Right lung (tissue), 5 donors: ENCODE data around the gene CASS4. TPM values are rescaled to one million over a fixed set of nuclear protein-coding genes. Genes with fewer than 3 reads are reported as not detected.

Experiments used
- DNase-seq, 2 donors: peaks; one replicate each; pipeline ENCODE4 v3.0.0-alpha.2; 2013
- polyA plus RNA-seq, 5 donors: library from polyadenylated mRNA; unstranded; fragments of 120-200 nt; gene quantifications; one replicate each; pipeline versions ENCODE4 v1.2.1 to v1.2.3, GENCODE V29; 2013; ENCODE audit warnings: inconsistent platforms in 1 of 5, low replicate concordance in 1 of 5; ENCODE audit not compliant: insufficient read length in 5 of 5, insufficient read depth in 1 of 5

Gene CASS4
- polyA plus RNA-seq, 5 donors = 20.4 to 25.3 (median 23.9) TPM

DNA sequence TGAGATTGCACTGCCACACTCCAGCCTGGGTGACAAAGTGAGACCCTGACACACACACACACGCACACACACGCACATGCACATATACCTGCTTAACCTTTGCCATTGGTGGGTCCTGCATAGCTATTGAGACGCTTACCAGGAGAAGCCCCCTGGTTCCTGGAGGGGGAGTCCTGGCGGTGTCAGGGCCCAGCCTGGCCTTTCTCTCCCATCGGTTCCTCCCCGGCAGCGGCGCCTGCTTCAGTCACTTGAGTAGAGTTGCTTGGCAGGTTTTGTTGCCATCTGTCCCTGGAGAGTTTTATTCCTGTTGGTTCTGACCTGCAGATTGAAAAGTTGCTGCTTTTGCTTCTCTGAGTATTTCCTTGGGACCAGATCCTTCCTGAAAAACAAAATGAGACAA, 91.9 kb downstream of the CASS4 start:
- DNase-seq = peak; percentile 28 to 34

DNA sequence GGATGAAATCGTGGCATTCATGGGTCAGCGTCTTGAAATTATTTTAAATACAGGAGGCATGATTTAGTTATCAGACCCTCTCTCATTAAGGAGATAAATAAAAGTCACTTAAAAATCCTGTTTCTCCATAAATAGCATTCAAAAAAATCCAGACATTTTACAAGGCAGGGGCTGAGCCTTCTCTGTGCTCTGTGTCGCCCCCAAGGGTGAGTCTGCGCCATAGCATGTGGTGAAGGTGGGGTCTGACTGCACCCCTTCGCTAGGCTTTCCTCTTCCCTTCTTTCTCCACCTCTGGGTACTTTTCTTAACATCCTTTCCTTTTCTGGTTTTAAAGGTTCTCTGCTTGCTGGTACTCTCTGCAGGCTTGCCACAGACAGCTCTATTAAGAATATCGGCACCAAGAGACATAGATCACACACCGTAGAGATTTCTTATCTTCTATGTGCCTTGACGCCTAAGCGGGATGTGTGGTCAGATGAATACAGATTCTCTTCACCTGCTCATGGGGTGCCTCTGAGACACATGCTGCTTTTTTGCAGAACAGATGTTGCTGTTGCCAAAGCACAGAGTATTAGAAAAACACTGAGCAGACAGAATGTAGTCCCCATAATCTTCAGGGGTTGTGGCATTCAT, 92.4 kb downstream of the CASS4 start:
- DNase-seq = no peak

- DNase-seq = no peak
Measured at GRCh38 chr20:56506103-56506502, 94.0 kb downstream of the CASS4 start.

Other genes starting within 250 kb of the CASS4 start
- not detected for gene MC3R, start 163.5 kb upstream of the CASS4 start, polyA plus RNA-seq
- 10 to 100 TPM; 55.9 to 76.5 (median 64.7) TPM for gene FAM210B, start 53.3 kb upstream of the CASS4 start, polyA plus RNA-seq
- gene AURKA, start 20.0 kb upstream of the CASS4 start, polyA plus RNA-seq = 10 to 100 TPM; 12.0 to 32.5 (median 18.7) TPM
- gene CSTF1, start 19.6 kb upstream of the CASS4 start, polyA plus RNA-seq = 10 to 100 TPM; 40.0 to 51.8 (median 41.3) TPM
- gene RTF2, start 56.4 kb downstream of the CASS4 start, polyA plus RNA-seq = 100 to 1,000 TPM; 119 to 140 (median 131) TPM
- gene FAM209A, start 112.5 kb downstream of the CASS4 start, polyA plus RNA-seq = under 1 TPM in 4 of 5 donors, not detected in 1; 0.48 to 0.67 (median 0.55) TPM
- under 1 TPM in 4 of 5 donors, not detected in 1; 0.32 to 0.44 (median 0.39) TPM for gene FAM209B, start 121.0 kb downstream of the CASS4 start, polyA plus RNA-seq
- gene TFAP2C, start 217.0 kb downstream of the CASS4 start, polyA plus RNA-seq = 1 to 10 TPM; 2.4 to 3.6 (median 3.2) TPM